Astrocyte (in vitro differentiated cells and primary cell): ENCODE measurements around the gene FAM234B.

ENCODE experiments used
- EZH2 ChIP-seq: IDR thresholded peaks from 2 replicates; pipeline ENCODE4 v1.6.1; 2012; ENCODE audit warnings: mild to moderate bottlenecking, low read length, inconsistent platforms; ENCODE audit not compliant: insufficient read depth
- TF ChIP-seq, protein P1 (sequence below): IDR thresholded peaks from 2 replicates; pipeline ENCODE4 v1.5.1; 2011; ENCODE audit warnings: low read depth, mild to moderate bottlenecking, inconsistent platforms, low read length, moderate library complexity; ENCODE audit not compliant: insufficient read depth

DNA sequence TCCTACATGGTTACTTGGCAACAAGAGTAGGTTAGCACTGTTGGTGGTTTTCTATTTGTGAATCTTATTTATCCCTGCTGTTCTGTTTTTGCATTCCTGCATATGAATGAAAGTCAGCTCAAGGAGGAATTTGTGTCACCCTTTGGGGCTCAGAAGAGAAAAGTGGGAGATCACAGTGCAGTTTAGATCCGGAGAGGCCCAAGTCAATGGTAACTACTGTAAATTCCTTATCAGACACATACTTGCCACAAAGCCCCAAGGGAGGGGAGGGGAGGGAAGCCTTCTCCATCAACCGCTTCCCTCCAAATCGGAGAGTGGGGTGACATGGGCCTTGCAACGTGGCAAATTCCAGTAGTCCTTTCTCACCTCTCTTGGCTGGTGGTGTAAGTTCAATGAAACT is 44.3 kb downstream of the FAM234B start:
- TF ChIP-seq, protein P1, sequence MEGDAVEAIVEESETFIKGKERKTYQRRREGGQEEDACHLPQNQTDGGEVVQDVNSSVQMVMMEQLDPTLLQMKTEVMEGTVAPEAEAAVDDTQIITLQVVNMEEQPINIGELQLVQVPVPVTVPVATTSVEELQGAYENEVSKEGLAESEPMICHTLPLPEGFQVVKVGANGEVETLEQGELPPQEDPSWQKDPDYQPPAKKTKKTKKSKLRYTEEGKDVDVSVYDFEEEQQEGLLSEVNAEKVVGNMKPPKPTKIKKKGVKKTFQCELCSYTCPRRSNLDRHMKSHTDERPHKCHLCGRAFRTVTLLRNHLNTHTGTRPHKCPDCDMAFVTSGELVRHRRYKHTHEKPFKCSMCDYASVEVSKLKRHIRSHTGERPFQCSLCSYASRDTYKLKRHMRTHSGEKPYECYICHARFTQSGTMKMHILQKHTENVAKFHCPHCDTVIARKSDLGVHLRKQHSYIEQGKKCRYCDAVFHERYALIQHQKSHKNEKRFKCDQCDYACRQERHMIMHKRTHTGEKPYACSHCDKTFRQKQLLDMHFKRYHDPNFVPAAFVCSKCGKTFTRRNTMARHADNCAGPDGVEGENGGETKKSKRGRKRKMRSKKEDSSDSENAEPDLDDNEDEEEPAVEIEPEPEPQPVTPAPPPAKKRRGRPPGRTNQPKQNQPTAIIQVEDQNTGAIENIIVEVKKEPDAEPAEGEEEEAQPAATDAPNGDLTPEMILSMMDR, result no peak
- no peak for TF ChIP-seq EZH2
